HEK293T (cell line): ENCODE measurements around the gene CMPK2.

ENCODE experiments used
- CTBP1 ChIP-seq: fragments of 450-650 bp; IDR thresholded peaks from 2 replicates; pipeline ENCODE4 v1.6.1; 2016; ENCODE audit warnings: borderline replicate concordance
- ELF4 ChIP-seq: fragments of 450-650 bp; IDR thresholded peaks from 2 replicates; pipeline ENCODE4 v1.6.1; 2017; ENCODE audit warnings: antibody characterized with exemption
- FOXA1 ChIP-seq: fragments of 450-650 bp; IDR thresholded peaks from 2 replicates; pipeline ENCODE4 v1.6.1; 2016; ENCODE audit warnings: mild to moderate bottlenecking
- FOXM1 ChIP-seq: fragments of 450-650 bp; IDR thresholded peaks from 2 replicates; pipeline ENCODE4 v1.6.1; 2017; ENCODE audit warnings: mild to moderate bottlenecking, borderline replicate concordance
- HDGF ChIP-seq: fragments of 450-650 bp; IDR thresholded peaks from 2 replicates; pipeline ENCODE4 v1.6.1; 2017; ENCODE audit warnings: antibody characterized with exemption, borderline replicate concordance
- PKNOX1 ChIP-seq: fragments of 450-650 bp; IDR thresholded peaks from 2 replicates; pipeline ENCODE4 v1.6.1; 2016
- TARDBP ChIP-seq: fragments of 450-650 bp; IDR thresholded peaks from 2 replicates; pipeline ENCODE4 v1.6.1; 2016

DNA sequence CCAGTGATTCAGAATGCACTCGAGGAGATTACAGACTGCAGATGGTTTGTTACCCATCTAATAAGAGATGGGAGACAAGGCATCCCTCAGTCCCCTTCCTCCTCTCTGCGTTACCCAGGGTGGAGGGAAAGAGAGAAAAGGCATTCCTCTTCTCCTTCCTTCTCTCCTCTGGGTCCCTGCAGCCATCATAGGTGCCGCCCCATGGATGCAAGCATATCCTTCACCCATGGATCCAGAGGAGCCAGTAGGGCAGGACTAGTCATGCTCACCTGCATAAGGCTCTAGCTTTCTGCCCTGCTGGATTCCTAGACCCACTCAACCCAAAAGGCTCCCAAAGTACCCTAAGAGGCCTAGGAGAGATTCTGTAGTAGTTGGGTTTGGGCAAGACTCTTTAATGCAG, 20.4 kb downstream of the CMPK2 start:
- no peak for TF ChIP-seq FOXM1
- TF ChIP-seq FOXA1, result no peak
- no peak for TF ChIP-seq CTBP1
- TF ChIP-seq HDGF, result no peak
- TF ChIP-seq ELF4, result no peak
- no peak for TF ChIP-seq TARDBP
- no peak for TF ChIP-seq PKNOX1
